IMR-90 (cell line): ENCODE results near the gene LRCH3. TPM values are rescaled to one million over a fixed set of nuclear protein-coding genes. Genes with fewer than 3 reads are reported as not detected.

Source experiments
- ATAC-seq: fragments of 200-7000 bp; cut with Tn5 transposase; 2 replicates; pipeline ENCODE4 v1.9.1; 2020; ENCODE audit warnings: low read depth, mild to moderate bottlenecking, moderate library complexity
- BruUV-seq: library from RNA; stranded (reverse); fragments of 400-500 nt; replicated peaks from 2 replicates; lab custom pipeline; 2021; lab: Mats Ljungman, UMichigan
- CTCF ChIA-PET: fragments of 300-600 bp; formaldehyde crosslinking; extraction: SDS; loops from one replicate; lab custom pipeline; 2021; ENCODE audit warnings: antibody characterized with exemption; lab: Yijun Ruan, JAX
- POLR2A ChIA-PET: fragments of 300-600 bp; sonication (Branson Sonifier 250); formaldehyde crosslinking; loops from one replicate; lab custom pipeline; 2022; ENCODE audit warnings: antibody characterized with exemption; ENCODE audit not compliant: unreplicated experiment; lab: Charles Lee
- DNase-seq: peaks from one replicate; pipeline ENCODE4 v3.0.0; 2013
- H2AFZ ChIP-seq: replicated peaks from 2 replicates; pipeline ENCODE3; 2013; ENCODE audit warnings: low read length, mild to moderate bottlenecking; ENCODE audit not compliant: poor library complexity
- H2AK5ac ChIP-seq: 2 replicates; pipeline ENCODE4 v1.6.1; 2013; ENCODE audit warnings: low read depth, low read length, inconsistent platforms
- H2AK9ac ChIP-seq: replicated peaks from 2 replicates; pipeline ENCODE3; 2013; ENCODE audit warnings: mild to moderate bottlenecking, low read depth, low read length, moderate library complexity; ENCODE audit not compliant: poor library complexity
- H2BK120ac ChIP-seq: 2 replicates; pipeline ENCODE4 v1.6.1; 2013; ENCODE audit warnings: low read depth, low read length, inconsistent platforms
- H2BK15ac ChIP-seq: 3 replicates; pipeline ENCODE4 v1.6.1; 2013; ENCODE audit warnings: low read depth, low read length, inconsistent platforms
- H2BK20ac ChIP-seq: 2 replicates; pipeline ENCODE4 v1.6.1; 2013; ENCODE audit warnings: low read depth, mild to moderate bottlenecking, inconsistent platforms, low read length, moderate library complexity
- H2BK5ac ChIP-seq: 2 replicates; pipeline ENCODE4 v1.6.1; 2013; ENCODE audit warnings: mild to moderate bottlenecking, low read depth, low read length, inconsistent platforms; ENCODE audit not compliant: poor library complexity, severe bottlenecking
- H3K14ac ChIP-seq: replicated peaks from 2 replicates; pipeline ENCODE4 v1.6.1; 2013; ENCODE audit warnings: low read depth, low read length, inconsistent platforms
- H3K18ac ChIP-seq: 2 replicates; pipeline ENCODE4 v1.6.1; 2013; ENCODE audit warnings: low read depth, low read length, control low read depth
- H3K23ac ChIP-seq: 2 replicates; pipeline ENCODE4 v1.6.1; 2013; ENCODE audit warnings: low read depth, low read length, inconsistent platforms
- H3K27ac ChIP-seq: 2 replicates; pipeline ENCODE4 v1.5.1; 2013; ENCODE audit warnings: mild to moderate bottlenecking, control low read depth, low read length; ENCODE audit not compliant: insufficient read depth
- H3K27me3 ChIP-seq: 2 replicates; pipeline ENCODE4 v1.6.1; 2013; ENCODE audit warnings: low read length; ENCODE audit not compliant: control insufficient read depth, insufficient read depth
- H3K36me3 ChIP-seq: 2 replicates; pipeline ENCODE4 v1.6.1; 2013; ENCODE audit warnings: low read length, mixed read lengths; ENCODE audit not compliant: control insufficient read depth, insufficient read depth
- H3K4ac ChIP-seq: 2 replicates; pipeline ENCODE4 v1.6.1; 2013; ENCODE audit warnings: low read depth, low read length, inconsistent platforms
- H3K4me1 ChIP-seq: 2 replicates; pipeline ENCODE4 v1.6.1; 2013; ENCODE audit warnings: low read length, mixed read lengths; ENCODE audit not compliant: control insufficient read depth, insufficient read depth
- H3K4me2 ChIP-seq: 2 replicates; pipeline ENCODE4 v1.6.1; 2013; ENCODE audit warnings: low read depth, mild to moderate bottlenecking, control low read depth, low read length, moderate library complexity
- H3K4me3 ChIP-seq: 2 replicates; pipeline ENCODE4 v1.5.1; 2013; ENCODE audit warnings: low read depth, mild to moderate bottlenecking, control low read depth, low read length, moderate library complexity; ENCODE audit not compliant: insufficient read depth
- H3K56ac ChIP-seq: 2 replicates; pipeline ENCODE4 v1.6.1; 2013; ENCODE audit warnings: low read length, inconsistent platforms; ENCODE audit not compliant: insufficient read depth; ENCODE audit errors: extremely low read depth
- H3K79me1 ChIP-seq, 2 experiments: 2 replicates each; pipeline ENCODE4 v1.6.1; 2013; ENCODE audit warnings: low read length in 2 of 2, inconsistent platforms in 1 of 2, low read depth in 1 of 2
- H3K9ac ChIP-seq: 2 replicates; pipeline ENCODE4 v1.6.1; 2013; ENCODE audit warnings: low read depth, low read length, control low read depth
- H3K9me1 ChIP-seq: 2 replicates; pipeline ENCODE4 v1.6.1; 2013; ENCODE audit warnings: low read length, inconsistent platforms; ENCODE audit not compliant: insufficient read depth
- H3K9me3 ChIP-seq: 2 replicates; pipeline ENCODE4 v1.6.1; 2013; ENCODE audit warnings: low read length; ENCODE audit not compliant: control insufficient read depth, insufficient read depth
- H4K20me1 ChIP-seq: 2 replicates; pipeline ENCODE4 v1.6.1; 2013; ENCODE audit warnings: low read length, inconsistent platforms; ENCODE audit not compliant: insufficient read depth
- H4K5ac ChIP-seq: 2 replicates; pipeline ENCODE4 v1.6.1; 2013; ENCODE audit warnings: mild to moderate bottlenecking, low read depth, low read length, control low read depth
- H4K8ac ChIP-seq, 2 experiments: 2 replicates each; pipeline ENCODE4 v1.6.1; 2013; ENCODE audit warnings: low read depth in 2 of 2, low read length in 2 of 2, control low read depth in 1 of 2, inconsistent platforms in 1 of 2
- H4K91ac ChIP-seq: 2 replicates; pipeline ENCODE4 v1.6.1; 2013; ENCODE audit warnings: low read depth, low read length, inconsistent platforms; ENCODE audit not compliant: insufficient read depth
- BHLHE40 ChIP-seq: fragments of 150-350 bp; IDR thresholded peaks from 2 replicates; pipeline ENCODE4 v1.6.1; 2016; ENCODE audit warnings: mild to moderate bottlenecking, low read depth, low read length
- CEBPB ChIP-seq: IDR thresholded peaks from 2 replicates; pipeline ENCODE4 v1.6.1; 2012; ENCODE audit warnings: low read depth, low read length, improper control_type of control experiment
- FOS ChIP-seq: fragments of 150-350 bp; IDR thresholded peaks from 2 replicates; pipeline ENCODE4 v1.6.1; 2016; ENCODE audit warnings: low read depth, low read length
- NFE2L2 ChIP-seq: fragments of 150-350 bp; IDR thresholded peaks from 2 replicates; pipeline ENCODE4 v1.6.1; 2016; ENCODE audit warnings: low read depth, mild to moderate bottlenecking, low read length
- RAD21 ChIP-seq: IDR thresholded peaks from 2 replicates; pipeline ENCODE4 v1.6.1; 2012; ENCODE audit warnings: low read length, improper control_type of control experiment
- RCOR1 ChIP-seq: IDR thresholded peaks from 2 replicates; pipeline ENCODE4 v1.6.1; 2012; ENCODE audit warnings: mild to moderate bottlenecking, low read length, improper control_type of control experiment; ENCODE audit not compliant: insufficient replicate concordance
- WGBS, 2 experiments: methylation state at CpG; one replicate each; pipeline versions ENCODE4 v1.1.5 to v1.1.7; 2013; ENCODE audit warnings: missing lambda C conversion rate in 2 of 2; ENCODE audit not compliant: insufficient read length in 1 of 2; ENCODE audit errors: extremely low coverage in 2 of 2; 5-methylcytosine and 5-hydroxymethylcytosine counted together
- dilution Hi-C: fragments of 300-500 bp; cut with HindIII; formaldehyde crosslinking; loops from one replicate; pipeline ENCODE4 v1.14.3; 2018; ENCODE audit warnings: low sequenced_read_pairs; ENCODE audit not compliant: unreplicated experiment
- in situ Hi-C: fragments of 300-500 bp; cut with MboI; formaldehyde crosslinking; loops from 3 replicates; pipeline ENCODE4 v1.14.3; 2019; ENCODE audit warnings: low sequenced_read_pairs, inconsistent platforms, mixed read lengths
- intact Hi-C: fragments of 100-400 bp; cut with micrococcal nuclease; formaldehyde crosslinking; loops from 2 replicates; pipeline ENCODE4 v1.10.0; 2022
- polyA plus RNA-seq, 3 experiments: library from polyadenylated mRNA; depleted of rRNA; stranded (reverse); fragments of >200 nt; gene quantifications; 2 replicates each; pipeline ENCODE4 v1.2.3, GENCODE V29; 2012; ENCODE audit warnings: low replicate concordance in 1 of 3
- total RNA-seq: library from RNA; depleted of rRNA; stranded (reverse); fragments of >200 nt; gene quantifications from 2 replicates; pipeline ENCODE4 v1.2.3, GENCODE V29; 2012
- TF ChIP-seq, protein P1 (sequence below): fragments of 150-350 bp; IDR thresholded peaks from 2 replicates; pipeline ENCODE4 v1.6.1; 2017; ENCODE audit warnings: mild to moderate bottlenecking, antibody characterized with exemption, low read length, low read depth

The LRCH3 gene
- total and polyA plus RNA-seq, 2 of the 4 experiments (the other 2 are of a cell fraction) = 28.5 to 40.5 TPM

DNA sequence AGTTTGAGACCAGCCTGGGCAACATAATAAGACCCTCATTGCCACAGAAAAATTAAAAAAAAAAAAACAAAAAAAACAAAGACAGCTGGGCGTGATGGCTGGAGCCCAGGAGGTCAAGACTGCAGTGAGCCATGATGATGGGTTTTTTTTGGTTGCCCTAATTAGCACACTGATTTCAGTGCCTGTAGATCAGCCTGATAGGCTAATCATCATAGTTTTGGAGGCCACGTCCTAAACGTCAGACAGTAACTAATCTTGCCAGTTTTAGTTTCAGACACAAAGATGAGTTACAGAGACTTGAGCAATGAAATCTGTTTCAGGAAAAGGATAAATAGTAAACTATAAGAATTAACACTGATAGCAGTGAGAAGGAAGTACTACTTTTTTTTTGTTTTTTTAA, 55.4 kb downstream of the LRCH3 start:
- ATAC-seq (no peak), DNase-seq (no peak)
- Histone ChIP-seq H3K36me3 (peaks cover 32% of the 10 kb centered on the region), H2BK5ac (no peak overlapping the region), H3K4me1 (no peaks in the 10 kb centered on the region), H3K9ac (no peak overlapping the region), H3K4ac (no peak overlapping the region), H3K18ac (no peak overlapping the region), H3K27ac (no peak overlapping the region), H3K56ac (no peak overlapping the region), H2AFZ (no peak overlapping the region), H2AK9ac (no peak overlapping the region), H2AK5ac (no peak overlapping the region), H2BK15ac (no peak overlapping the region), H4K8ac (no peak overlapping the region), H3K9me3 (no peaks in the 10 kb centered on the region), H3K14ac (no peak overlapping the region), H3K4me2 (no peak overlapping the region), H3K23ac (no peak overlapping the region), H4K91ac (no peak overlapping the region), H2BK20ac (no peak overlapping the region), H4K5ac (no peak overlapping the region), H2BK120ac (no peak overlapping the region), H3K4me3 (no peak overlapping the region), H3K9me1 (no peaks in the 10 kb centered on the region; the same call in none of the 2 replicates), H3K27me3 (no peaks in the 10 kb centered on the region), H4K20me1 (no peaks in the 10 kb centered on the region), H3K79me1 (peaks cover 15 to 17% of the 10 kb centered on the region in 2 experiments; a peak in 3 of 4 replicates)
- ChIA-PET CTCF (no interaction called here), POLR2A (no interaction called here)
- no TSS peak for BruUV-seq
- in situ Hi-C loops = no loop called here
- intact Hi-C loops = no loop called here
- dilution Hi-C loops = no loop called here
- TF ChIP-seq FOS (no peak), BHLHE40 (no peak), CEBPB (no peak), NFE2L2 (no peak), RCOR1 (no peak), RAD21 (no peak)
- TF ChIP-seq, protein P1, sequence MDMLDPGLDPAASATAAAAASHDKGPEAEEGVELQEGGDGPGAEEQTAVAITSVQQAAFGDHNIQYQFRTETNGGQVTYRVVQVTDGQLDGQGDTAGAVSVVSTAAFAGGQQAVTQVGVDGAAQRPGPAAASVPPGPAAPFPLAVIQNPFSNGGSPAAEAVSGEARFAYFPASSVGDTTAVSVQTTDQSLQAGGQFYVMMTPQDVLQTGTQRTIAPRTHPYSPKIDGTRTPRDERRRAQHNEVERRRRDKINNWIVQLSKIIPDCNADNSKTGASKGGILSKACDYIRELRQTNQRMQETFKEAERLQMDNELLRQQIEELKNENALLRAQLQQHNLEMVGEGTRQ = no peak
- WGBS, 2 experiments = no CpG with 5 or more reads among the region's 3 CpGs
